Mesodermal cell (in vitro differentiated cells): ENCODE measurements around the gene BGN.

ENCODE experiments used
- H3K27ac ChIP-seq: 2 replicates; pipeline ENCODE4 v1.7.0; 2013; ENCODE audit warnings: mild to moderate bottlenecking, low read depth, low read length, moderate library complexity; ENCODE audit not compliant: severe bottlenecking
- H3K36me3 ChIP-seq: 2 replicates; pipeline ENCODE4 v1.7.1; 2013; ENCODE audit warnings: mild to moderate bottlenecking, low read length, moderate library complexity; ENCODE audit not compliant: control insufficient read depth, insufficient read depth
- H3K4me1 ChIP-seq: one replicate; pipeline ENCODE4 v1.7.1; 2013; ENCODE audit warnings: mild to moderate bottlenecking, low read length; ENCODE audit not compliant: insufficient read depth, control insufficient read depth, poor library complexity, severe bottlenecking
- H3K4me3 ChIP-seq: 2 replicates; pipeline ENCODE4 v1.7.0; 2013; ENCODE audit warnings: low read length, control low read depth, mild to moderate bottlenecking; ENCODE audit not compliant: insufficient read depth, poor library complexity, severe bottlenecking; ENCODE audit errors: extremely low read depth
- H3K9me3 ChIP-seq: 2 replicates; pipeline ENCODE4 v1.7.1; 2013; ENCODE audit warnings: mild to moderate bottlenecking, low read length, moderate library complexity; ENCODE audit not compliant: control insufficient read depth
- WGBS, 2 experiments: methylation state at CpG; one replicate each; pipeline ENCODE4 v1.1.5; 2013; ENCODE audit warnings: missing lambda C conversion rate in 2 of 2; ENCODE audit not compliant: insufficient coverage in 2 of 2; 5-methylcytosine and 5-hydroxymethylcytosine counted together

Gene BGN

DNA sequence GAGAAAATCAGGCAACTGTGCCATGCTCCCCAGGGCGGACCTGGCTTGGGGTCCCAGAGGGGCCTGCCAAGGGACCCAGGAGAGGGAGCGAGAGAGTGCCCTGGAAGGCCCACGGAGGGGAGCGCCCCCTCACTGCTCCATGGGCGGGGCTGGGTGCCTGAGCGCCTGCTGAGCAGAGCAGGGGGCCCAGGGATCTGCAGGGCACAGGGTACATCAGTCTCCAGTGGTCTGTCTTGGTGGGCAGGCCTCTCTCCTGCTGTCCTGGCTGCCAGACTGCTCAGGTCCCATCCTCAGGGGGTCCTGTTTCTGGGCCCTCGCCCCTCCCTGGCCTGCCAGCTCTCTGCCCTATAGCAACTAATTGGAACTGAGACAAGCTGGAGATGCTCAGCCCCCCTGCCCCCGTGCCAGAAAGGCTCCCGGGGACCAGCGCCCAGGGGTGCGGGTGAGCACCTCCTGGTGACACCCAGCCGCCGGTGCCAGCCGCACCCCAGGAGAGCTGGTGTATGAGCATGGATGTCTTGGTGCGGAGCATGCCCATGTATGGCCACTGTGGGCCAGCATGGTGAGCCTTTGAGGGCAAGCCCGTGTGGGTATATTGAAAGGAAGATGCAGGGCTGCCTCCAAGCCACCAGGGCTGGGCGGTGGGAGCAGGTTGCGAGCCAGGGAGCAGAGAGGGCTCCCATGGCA, 1.3 kb downstream of the BGN start:
- Histone ChIP-seq H3K9me3 (no peaks in the 10 kb centered on the region), H3K4me1 (peaks cover 32% of the 10 kb centered on the region), H3K27ac (no peak overlapping the region), H3K36me3 (no peaks in the 10 kb centered on the region), H3K4me3 (peak overlapping the region; percentile 22)
- WGBS, 2 experiments = 93% methylated on average over 7 of the region's 18 CpGs; no CpG with 5 or more reads in 1 of the 2 experiments

DNA sequence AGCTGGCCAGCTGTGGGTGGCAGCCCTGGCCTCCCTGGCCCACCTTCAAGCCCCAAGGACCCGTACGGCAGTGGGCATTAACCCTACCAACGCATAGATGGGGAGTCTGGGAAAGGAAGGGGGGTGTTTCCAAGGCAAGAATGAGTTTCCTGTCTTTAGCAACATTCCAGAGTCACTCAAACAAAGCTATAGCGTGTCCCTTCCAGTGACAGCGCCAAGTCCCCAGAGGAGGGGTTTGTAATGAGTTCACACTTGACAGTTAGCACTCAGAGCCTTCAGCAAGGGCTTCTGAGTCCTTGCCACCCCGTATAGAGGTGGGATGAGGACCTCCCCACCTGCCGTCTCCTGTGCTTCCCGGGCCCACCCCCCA, 1.8 kb downstream of the BGN start:
- 67% methylated on average over 1 of the region's 8 CpGs; no CpG with 5 or more reads in 1 of the 2 experiments for WGBS, 2 experiments

DNA sequence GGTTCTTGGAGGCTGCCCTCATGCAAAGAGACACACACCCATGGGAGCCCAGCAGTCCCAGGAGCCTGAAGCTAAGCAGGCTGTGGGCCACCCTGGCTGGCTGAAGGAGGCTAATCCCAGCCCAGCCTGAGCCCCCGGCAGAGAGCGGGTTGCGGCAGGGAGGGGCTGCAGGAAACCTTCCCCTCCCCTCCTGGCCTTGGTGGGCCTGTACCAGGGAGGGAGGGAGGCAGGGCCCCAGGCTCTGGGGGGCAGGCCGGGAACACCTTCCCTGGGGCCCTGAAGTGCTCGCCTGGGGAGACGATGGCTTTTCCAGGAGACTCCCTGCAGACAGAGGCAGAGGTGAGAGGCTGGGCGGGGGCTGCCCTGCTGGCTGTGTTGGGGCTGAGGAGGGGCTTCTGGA, 3.7 kb downstream of the BGN start:
- Histone ChIP-seq H3K27ac (no peak overlapping the region), H3K9me3 (no peaks in the 10 kb centered on the region), H3K4me3 (no peak overlapping the region), H3K4me1 (peaks cover 10% of the 10 kb centered on the region), H3K36me3 (no peaks in the 10 kb centered on the region)
- WGBS, 2 experiments = 84 to 100% methylated on average over 1 to 6 of the region's 7 CpGs

More for the DNA sequence above, 1.8 kb downstream of the BGN start:
- H3K4me3 ChIP-seq = no peak overlapping the region
- no peaks in the 10 kb centered on the region for H3K9me3 ChIP-seq
- H3K27ac ChIP-seq = no peak overlapping the region
- H3K36me3 ChIP-seq = no peaks in the 10 kb centered on the region
- peaks cover 27% of the 10 kb centered on the region for H3K4me1 ChIP-seq

DNA sequence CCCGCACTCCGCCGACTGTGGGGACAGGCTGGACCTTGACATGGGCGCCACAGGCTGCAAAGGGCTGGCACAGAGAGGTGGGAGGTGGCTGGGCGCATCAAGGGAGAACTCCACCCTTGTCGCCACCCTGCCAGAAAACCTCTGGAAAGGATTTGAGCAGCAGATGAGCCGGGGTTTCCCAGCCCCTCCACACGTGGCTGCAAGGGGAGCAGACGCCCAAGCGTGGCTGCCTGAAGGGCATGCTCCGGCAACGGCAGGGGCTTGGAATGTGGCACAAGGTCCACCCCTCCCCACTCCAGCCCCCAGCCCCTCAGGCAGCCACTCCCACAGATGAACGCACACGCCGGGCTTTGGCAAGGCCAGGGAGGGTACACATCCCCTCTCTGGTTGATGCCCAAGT, 4.6 kb downstream of the BGN start:
- WGBS, 2 experiments = 90 to 93% methylated on average over 5 to 8 of the region's 15 CpGs
- Histone ChIP-seq H3K9me3 (no peaks in the 10 kb centered on the region), H3K27ac (no peak overlapping the region), H3K36me3 (no peaks in the 10 kb centered on the region), H3K4me1 (peaks cover 1% of the 10 kb centered on the region), H3K4me3 (no peak overlapping the region)

DNA sequence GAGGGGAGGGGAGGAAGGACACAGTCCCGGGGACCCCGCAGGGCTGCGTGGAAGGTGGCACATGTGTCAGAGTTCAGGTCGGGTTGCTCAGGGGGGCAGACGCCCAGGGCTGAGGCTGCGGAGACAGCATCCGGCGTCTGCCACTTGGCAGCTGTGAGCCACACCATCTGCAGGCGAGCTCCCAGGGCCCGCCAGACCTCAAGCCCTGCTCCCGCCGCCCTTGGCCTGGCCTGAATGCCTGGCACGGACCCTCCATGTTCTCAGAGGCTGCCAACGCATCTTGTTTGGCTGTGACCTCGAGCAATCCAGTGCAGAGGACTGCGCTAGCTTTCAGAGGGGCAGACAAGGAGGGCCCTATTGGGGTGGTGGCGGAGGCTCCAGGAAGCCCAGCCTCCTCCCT, 5.1 kb downstream of the BGN start:
- H3K4me1 ChIP-seq = no peaks in the 10 kb centered on the region
- H3K4me3 ChIP-seq = no peak overlapping the region
- H3K27ac ChIP-seq = no peak overlapping the region
- WGBS, 2 experiments = 84 to 94% methylated on average over 11 to 15 of the region's 17 CpGs
- no peaks in the 10 kb centered on the region for H3K9me3 ChIP-seq
- H3K36me3 ChIP-seq = no peaks in the 10 kb centered on the region

DNA sequence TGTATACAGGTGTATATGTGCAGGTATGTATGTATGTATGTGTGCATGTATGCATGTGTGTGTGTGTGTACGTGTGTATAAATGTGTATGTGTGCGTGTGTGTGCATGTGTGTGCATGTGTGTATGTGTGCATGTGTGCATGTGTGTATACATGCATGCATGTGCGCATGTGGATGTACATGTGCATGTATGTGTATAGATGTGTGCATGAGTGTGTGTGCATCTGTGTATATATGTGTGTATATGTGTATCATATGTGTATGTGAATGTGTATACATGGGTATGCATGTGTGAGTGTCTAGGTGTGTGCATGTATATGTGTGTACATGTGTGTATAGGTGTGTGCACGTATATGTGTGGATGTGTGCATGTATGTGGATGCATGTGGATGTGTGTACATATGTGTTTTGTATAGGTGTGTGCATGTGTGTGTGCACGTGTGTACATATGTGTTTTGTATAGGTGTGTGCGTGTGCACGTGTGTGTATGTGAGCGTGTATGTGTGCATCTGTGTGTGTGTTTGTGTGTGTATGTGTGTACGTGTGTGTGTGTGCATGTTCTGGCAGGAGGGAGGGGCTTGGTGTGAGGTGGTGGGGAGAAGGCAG, 6.0 kb downstream of the BGN start:
- H3K4me3 ChIP-seq = no peak overlapping the region
- H3K9me3 ChIP-seq = no peaks in the 10 kb centered on the region
- no peaks in the 10 kb centered on the region for H3K36me3 ChIP-seq
- H3K27ac ChIP-seq = no peak overlapping the region
- H3K4me1 ChIP-seq = no peaks in the 10 kb centered on the region
- 90% methylated on average over 3 to 8 of the region's 9 CpGs for WGBS, 2 experiments

DNA sequence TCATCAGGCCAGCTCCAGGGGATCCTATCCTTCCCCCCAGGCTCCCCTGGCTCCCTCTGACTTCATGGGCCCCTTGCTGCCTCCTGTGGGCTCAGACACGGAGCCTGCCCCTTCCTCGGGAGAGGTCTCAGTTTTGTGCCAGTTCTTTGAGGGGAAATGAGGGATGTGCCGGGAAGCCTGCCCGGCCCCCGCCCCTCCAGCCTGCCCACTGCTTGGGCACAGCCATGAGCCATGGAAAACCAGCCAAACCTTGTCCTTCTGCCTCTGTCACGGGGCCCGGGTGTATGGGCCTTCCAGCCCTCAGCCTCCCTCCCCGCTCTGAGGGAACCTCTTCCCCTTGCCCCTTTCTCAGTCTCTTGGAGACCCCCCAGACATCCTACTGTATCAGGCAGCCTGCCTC, 6.8 kb downstream of the BGN start:
- Histone ChIP-seq H3K9me3 (no peaks in the 10 kb centered on the region), H3K36me3 (no peaks in the 10 kb centered on the region), H3K4me3 (no peak overlapping the region), H3K4me1 (no peaks in the 10 kb centered on the region), H3K27ac (no peak overlapping the region)
- WGBS, 2 experiments = 100% methylated on average over 4 of the region's 8 CpGs; no CpG with 5 or more reads in 1 of the 2 experiments

DNA sequence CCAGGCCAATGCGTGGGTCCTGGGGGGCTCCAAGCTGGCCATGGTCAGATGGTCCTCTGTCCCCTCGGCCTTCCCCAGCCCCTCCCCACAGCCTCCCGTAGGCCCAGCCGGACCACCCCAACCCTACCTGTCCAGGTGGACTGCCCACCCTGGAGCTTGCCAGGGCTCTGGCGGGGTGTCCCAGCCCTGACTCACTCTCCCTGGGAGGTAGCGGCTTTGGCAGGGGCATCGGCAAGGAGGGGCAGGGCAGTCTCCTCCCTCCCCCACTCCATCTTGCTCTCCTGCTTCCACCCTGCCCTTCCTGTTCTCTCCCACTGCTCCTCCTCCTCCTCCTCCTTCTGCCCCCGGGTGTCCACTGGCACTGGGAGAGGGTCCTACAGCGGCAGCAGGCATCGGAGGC, 7.4 kb downstream of the BGN start:
- no peak overlapping the region for H3K27ac ChIP-seq
- 100% methylated on average over 1 of the region's 10 CpGs; no CpG with 5 or more reads in 1 of the 2 experiments for WGBS, 2 experiments
- H3K9me3 ChIP-seq = no peaks in the 10 kb centered on the region
- H3K4me3 ChIP-seq = no peak overlapping the region
- H3K36me3 ChIP-seq = no peaks in the 10 kb centered on the region
- H3K4me1 ChIP-seq = no peaks in the 10 kb centered on the region

DNA sequence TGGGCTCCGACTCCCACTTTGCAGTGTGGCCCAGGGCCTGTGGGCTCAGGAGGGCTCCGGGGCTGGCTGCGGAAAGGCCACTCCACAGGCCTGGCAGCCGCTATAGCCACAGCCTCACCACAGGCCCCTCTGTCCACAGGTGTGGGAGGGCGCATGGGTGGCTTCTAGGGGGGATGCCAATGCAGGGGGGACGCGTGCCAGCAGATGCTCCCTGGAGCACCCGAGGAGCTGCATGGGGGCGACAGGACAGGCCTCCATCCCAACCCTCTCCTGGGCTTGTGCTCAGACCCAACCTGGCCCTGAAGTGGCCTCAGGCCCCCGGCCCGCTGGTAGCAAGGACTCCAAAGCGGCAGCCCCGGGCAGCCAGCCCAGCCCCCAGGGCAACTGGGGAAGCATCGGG, 8.0 kb downstream of the BGN start:
- Histone ChIP-seq H3K36me3 (no peaks in the 10 kb centered on the region), H3K27ac (no peak overlapping the region), H3K9me3 (no peaks in the 10 kb centered on the region), H3K4me3 (no peak overlapping the region), H3K4me1 (no peaks in the 10 kb centered on the region)
- WGBS, 2 experiments = 95 to 100% methylated on average over 1 to 4 of the region's 14 CpGs

DNA sequence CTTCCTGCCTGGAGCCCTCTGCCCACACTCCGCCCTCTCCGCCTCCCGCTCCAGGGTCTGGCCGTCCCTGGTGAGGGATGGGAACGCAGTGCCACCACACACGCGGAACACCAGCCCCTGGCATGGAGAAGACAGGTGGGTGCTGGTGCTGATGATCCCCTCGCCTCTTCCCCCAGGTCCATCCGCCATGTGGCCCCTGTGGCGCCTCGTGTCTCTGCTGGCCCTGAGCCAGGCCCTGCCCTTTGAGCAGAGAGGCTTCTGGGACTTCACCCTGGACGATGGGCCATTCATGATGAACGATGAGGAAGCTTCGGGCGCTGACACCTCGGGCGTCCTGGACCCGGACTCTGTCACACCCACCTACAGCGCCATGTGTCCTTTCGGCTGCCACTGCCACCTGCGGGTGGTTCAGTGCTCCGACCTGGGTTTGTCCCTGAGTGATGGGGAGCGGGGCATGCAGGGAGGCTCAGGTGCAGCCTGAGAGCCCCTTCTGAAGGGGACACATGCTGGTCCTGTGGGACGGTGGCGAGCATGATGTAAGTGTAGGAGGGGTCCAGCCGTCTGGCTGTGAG, 9.8 kb downstream of the BGN start:
- Histone ChIP-seq H3K27ac (no peak overlapping the region), H3K4me3 (no peak overlapping the region), H3K9me3 (no peaks in the 10 kb centered on the region), H3K4me1 (no peaks in the 10 kb centered on the region), H3K36me3 (no peaks in the 10 kb centered on the region)
- WGBS, 2 experiments = 83 to 84% methylated on average over 7 to 13 of the region's 26 CpGs

DNA sequence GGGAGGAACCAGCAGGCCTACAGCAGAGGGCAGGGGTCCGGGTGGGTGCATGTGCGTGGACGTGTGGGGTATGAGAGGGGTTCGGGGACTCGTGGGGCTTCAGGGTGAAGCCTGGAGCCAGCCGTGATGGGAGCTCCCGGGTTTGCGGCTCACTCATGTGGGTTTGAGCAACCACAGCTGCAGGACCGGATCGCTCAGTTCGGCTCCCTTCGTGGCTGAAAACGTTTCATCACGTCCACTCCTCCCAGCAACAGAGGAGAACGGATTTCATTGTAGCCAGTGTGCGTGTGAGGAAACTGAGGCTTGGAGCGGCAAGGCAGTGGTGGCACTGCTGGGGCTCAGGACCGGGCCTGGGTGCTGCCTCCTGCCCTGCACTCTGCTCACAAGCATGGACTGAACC, 10.6 kb downstream of the BGN start:
- Histone ChIP-seq H3K4me1 (no peaks in the 10 kb centered on the region), H3K9me3 (no peaks in the 10 kb centered on the region), H3K27ac (no peak overlapping the region), H3K36me3 (no peaks in the 10 kb centered on the region), H3K4me3 (no peak overlapping the region)
- WGBS, 2 experiments = 82 to 100% methylated on average over 7 to 8 of the region's 18 CpGs
